HG03159 (cell line): ENCODE measurements around the gene DPT.

Experiments
- ATAC-seq: cut with Tn5 transposase; IDR thresholded peaks from one replicate; pipeline ENCODE4 v1.9.1; 2021; ENCODE audit warnings: mild to moderate bottlenecking, moderate library complexity; ENCODE audit not compliant: unreplicated experiment

Gene DPT

DNA sequence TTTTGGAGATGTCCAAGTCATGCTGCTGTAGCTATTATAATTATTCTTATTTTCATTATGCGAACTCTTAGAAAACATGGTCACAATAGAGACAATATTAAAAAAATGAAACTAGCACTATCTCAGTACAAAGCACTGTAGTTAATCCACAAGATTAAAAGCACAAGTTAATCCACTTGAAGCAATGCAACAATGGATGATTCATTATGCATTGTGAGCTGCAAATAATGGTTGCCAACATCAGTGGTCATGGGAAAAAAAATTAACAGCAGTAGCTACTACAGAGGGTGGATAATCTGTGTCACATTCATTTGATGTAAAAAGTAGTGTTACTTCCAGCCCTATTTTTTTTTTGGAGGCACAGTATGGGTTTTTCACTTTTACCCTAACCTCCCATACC is 56.7 kb downstream of the DPT start:
- ATAC-seq = no peak

DNA sequence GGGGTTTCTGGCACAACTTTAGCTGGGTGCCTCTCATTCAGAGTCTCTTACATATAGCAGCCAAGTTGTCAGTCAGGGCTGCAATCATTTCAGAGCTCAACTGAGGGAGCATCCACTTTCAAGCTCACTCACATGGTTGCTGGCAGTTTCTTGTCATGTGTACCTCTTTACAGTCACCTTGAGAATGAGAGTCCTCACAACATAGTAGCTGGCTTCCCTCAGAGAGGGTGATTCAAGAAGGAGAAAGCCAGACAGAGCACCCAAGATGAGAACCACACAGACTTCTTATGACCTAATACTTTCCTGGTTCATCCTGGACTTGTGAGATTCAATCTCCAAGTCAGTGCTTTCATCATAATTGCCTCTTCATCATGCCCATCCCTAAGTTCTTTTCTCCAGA is 57.2 kb downstream of the DPT start:
- ATAC-seq = no peak

DNA sequence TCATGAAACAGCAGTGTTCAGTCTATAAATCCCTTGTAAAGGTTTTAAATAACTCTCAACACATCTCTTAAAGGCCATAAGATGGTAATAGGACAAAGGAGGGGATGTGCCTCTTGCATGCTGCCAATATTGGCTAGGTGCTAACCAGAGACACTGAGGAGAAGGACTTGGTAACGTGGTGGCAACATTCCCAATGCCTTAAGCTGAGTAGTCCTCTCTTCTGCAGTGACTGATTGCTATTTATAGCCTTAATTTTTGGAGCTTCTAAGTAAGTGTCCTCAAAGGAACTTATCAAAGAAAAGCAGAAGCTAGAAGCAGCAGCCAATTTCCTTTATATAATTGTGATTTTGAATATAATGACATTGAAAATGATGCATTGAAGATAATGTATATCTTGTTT is 63.0 kb downstream of the DPT start:
- no peak for ATAC-seq

DNA sequence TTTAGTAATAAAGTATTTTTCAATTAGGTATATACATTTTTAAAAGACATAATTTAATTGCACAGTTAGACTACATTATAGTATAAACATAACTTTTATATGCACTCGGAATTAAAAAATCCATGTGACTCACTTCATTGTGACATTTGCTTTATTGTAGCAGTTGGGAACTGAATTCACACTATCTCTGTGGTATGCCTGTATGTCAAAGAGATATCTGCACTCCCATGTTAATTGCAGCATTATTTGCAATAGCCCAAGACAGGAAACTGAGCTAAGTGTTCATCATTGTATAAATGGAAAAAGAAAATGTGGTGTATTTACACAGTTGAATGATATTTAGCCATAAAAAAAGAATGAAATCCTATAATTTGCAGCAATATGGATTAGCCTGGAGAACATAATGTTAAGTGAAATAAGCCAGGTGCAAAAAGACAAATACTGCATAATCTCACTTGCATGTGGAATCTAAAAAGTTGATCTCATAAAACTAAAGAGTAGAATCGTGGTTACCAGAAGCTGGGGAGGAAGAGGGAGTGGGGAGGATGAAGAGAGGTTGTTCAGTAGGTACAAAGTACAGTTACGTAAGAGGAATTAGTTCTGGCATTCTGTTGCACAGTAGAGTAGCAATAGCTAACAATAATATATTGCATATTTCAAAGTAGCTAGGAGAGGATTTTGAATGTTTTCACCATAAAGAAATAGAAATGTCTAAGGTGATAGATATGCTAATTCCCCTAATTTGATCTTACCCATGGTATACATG is 64.8 kb downstream of the DPT start:
- ATAC-seq = no peak

DNA sequence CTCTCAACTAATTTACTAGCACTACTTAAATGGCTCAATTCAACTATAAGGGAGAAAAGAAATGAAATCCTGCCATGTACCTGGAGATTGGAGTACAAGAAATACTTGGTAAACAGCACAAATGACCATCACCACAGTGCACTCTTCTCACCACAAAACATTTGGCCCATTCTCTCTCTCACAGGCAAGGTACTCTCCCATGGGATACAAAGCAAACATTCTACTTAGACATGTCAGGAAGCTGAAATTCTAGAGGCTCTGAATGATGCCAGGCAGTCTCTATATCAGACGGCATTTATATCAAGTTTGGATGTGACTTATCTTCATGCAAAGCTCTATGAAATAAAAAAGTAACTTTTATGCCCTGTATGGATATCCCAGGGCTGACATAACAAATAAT is 72.5 kb downstream of the DPT start:
- ATAC-seq = no peak

DNA sequence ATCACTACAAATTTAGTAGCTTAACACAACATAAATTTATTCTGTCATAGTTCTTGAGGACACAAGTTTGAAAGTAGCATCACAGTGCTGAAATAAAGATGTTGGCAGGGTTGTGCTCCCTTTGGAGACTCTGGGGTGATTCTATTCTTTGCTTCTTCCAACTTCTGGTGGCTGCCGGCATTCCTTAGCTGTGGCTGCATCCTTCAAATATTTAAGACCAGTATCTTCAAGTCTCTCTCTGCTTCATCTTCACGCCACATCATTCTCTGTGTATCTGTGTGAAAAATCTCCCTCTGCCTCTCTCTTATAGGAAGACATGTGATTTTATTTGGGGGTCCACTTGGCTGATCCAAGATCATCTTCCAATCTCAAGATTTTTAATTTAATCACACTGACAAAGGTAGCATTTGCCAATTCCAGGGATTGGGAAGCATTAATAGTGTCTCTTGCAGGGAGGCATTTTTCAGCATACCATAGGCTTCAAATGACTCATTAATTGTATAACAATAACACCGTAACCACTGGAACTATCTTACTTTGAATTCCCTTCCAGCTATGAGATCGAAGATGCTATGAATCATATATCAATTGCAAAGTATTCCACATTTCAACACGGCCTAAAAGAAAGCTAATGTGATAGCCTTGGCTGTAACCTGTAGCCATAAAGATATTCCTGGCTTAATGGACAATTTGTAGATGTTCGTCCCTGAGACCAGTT is 74.6 kb downstream of the DPT start:
- ATAC-seq = no peak

DNA sequence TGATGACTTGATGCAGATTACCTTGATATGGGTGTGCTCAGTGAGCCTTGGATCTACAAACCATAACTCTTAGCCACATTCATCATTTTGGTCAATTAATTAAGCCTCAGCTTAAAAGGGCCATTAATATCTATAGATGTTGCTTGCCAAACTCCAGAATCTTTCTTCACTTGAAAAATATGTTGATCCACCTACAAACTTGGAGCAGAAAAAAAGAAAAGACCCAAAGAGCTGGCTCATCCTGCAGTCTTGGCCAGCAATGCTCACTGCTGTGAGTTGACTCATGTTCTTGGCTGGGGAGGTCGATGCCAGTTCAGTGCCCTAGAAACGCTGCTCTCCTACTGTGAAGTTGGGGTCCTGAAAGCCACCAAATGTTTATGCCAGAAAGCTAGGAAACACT is 75.4 kb downstream of the DPT start:
- no peak for ATAC-seq

DNA sequence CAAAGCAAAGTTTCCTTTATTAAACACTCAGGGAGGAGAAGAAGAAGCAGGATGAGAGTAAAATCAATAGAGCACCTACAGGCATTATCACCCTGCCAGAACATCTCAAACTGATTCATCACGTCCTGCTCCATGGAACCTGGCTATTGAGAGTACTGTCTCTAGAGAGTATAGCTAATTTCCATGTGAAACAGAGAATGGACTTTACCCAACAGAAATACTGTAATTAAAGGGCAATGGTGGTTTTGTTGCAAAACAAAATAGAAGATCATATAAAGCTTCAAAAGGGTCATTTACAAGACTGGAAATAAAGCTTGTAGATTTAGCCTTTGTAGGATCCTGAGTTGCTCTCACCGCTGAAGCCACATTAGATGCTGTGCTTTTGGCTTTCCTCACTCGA is 83.3 kb downstream of the DPT start:
- no peak for ATAC-seq
